ENCODE measurements around the gene CASK. TPM values are rescaled to one million over a fixed set of nuclear protein-coding genes. Genes with fewer than 3 reads are reported as not detected.

CASK gene
- polyA plus RNA-seq, 1 donor from 2014 or later, result 58.3 TPM

DNA sequence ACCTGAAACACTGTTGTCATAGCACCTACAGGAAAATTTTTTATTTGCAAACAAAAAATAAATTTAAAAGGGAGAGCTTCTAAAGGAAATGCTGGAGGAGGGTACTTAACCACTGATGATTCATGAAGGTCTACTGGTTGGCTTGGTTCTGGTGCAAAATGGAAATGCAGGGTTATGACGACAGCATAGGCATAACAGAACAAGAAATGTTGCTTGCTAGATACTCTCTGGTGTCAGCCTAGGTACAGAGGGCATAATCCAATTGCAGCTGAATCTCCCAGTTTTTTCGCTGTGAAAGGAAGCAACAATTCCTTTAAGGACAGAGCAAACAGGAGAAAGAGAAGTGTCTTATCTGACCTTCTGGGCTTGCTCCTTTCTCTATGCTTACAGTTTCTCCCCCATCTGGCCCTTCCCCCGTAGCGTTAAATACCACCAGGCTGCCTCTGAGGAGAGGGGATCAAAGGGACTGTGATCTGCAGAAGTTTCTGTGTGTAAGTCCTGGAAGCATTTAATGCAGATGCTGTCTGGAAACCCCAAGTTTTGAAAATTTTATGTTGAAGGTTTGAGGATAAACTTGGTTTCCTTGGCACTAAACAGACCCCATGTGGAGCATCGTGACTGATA, 23.7 kb upstream of the CASK start (continued):
- no peak for TF ChIP-seq MXI1 (conservative IDR thresholded peaks at IDR 0.05; ENCODE audit: poor library complexity, severe bottlenecking)
- no peak for TF ChIP-seq SMC3 (conservative IDR thresholded peaks at IDR 0.05; ENCODE audit: poor library complexity)
- no peak for TF ChIP-seq TAF1 (IDR thresholded peaks at IDR 0.05; ENCODE audit: low read depth)
- TF ChIP-seq RAD21 (conservative IDR thresholded peaks at IDR 0.05), result no peak

DNA sequence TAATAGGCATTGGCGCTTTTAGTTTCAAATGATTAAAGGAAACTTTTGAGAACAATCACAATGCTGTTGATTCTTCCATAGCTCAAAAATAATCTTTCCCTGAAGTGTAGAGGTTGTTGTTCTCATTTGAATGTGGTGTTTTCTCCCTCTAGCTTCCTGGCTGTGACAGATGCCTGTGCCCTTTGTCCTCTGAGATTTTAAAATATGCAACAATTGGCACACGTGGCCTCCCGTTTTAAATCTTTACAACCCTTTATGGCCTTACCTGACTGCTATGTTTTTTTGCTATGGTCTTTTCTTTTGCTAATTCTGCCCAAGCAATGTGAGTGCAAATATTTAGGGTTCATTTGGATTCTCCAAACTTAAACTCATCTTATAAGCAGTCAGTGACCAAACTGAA, 22.9 kb upstream of the CASK start:
- Histone ChIP-seq H3K4me2 (ENCODE audit: low read length) (no peak overlapping the region), H3K9me2 (ENCODE audit: insufficient read depth, low read length) (no peaks in the 10 kb centered on the region), H3K27ac (ENCODE audit: low read length) (no peak overlapping the region), H3K9me3 (ENCODE audit: low read length) (no peaks in the 10 kb centered on the region), H2AFZ (ENCODE audit: low read depth, low read length) (no peak overlapping the region), H3K27me3 (ENCODE audit: insufficient read depth, low read depth, low read length) (no peaks in the 10 kb centered on the region), H3K36me3 (ENCODE audit: insufficient read depth, low read length) (no peaks in the 10 kb centered on the region), H4K20me1 (ENCODE audit: insufficient read depth) (no peaks in the 10 kb centered on the region), H3K4me3 (ENCODE audit: low read length) (no peak overlapping the region), H3K9ac (ENCODE audit: low read length) (no peak overlapping the region), H3F3A (ENCODE audit: insufficient read depth, low read length, poor library complexity, severe bottlenecking) (no peaks in the 10 kb centered on the region), H3K79me2 (replicated peaks; ENCODE audit: insufficient read depth, low read length) (no peaks in the 10 kb centered on the region)
- TF ChIP-seq POLR2AphosphoS5 (IDR thresholded peaks at IDR 0.05), result no peak
- TF ChIP-seq, protein P1, sequence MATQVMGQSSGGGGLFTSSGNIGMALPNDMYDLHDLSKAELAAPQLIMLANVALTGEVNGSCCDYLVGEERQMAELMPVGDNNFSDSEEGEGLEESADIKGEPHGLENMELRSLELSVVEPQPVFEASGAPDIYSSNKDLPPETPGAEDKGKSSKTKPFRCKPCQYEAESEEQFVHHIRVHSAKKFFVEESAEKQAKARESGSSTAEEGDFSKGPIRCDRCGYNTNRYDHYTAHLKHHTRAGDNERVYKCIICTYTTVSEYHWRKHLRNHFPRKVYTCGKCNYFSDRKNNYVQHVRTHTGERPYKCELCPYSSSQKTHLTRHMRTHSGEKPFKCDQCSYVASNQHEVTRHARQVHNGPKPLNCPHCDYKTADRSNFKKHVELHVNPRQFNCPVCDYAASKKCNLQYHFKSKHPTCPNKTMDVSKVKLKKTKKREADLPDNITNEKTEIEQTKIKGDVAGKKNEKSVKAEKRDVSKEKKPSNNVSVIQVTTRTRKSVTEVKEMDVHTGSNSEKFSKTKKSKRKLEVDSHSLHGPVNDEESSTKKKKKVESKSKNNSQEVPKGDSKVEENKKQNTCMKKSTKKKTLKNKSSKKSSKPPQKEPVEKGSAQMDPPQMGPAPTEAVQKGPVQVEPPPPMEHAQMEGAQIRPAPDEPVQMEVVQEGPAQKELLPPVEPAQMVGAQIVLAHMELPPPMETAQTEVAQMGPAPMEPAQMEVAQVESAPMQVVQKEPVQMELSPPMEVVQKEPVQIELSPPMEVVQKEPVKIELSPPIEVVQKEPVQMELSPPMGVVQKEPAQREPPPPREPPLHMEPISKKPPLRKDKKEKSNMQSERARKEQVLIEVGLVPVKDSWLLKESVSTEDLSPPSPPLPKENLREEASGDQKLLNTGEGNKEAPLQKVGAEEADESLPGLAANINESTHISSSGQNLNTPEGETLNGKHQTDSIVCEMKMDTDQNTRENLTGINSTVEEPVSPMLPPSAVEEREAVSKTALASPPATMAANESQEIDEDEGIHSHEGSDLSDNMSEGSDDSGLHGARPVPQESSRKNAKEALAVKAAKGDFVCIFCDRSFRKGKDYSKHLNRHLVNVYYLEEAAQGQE (IDR thresholded peaks at IDR 0.05; ENCODE audit: borderline replicate concordance), result no peak
- TF ChIP-seq SMC3 (conservative IDR thresholded peaks at IDR 0.05; ENCODE audit: poor library complexity), result no peak
- TF ChIP-seq RAD21 (conservative IDR thresholded peaks at IDR 0.05), result no peak
- TF ChIP-seq, protein P2, sequence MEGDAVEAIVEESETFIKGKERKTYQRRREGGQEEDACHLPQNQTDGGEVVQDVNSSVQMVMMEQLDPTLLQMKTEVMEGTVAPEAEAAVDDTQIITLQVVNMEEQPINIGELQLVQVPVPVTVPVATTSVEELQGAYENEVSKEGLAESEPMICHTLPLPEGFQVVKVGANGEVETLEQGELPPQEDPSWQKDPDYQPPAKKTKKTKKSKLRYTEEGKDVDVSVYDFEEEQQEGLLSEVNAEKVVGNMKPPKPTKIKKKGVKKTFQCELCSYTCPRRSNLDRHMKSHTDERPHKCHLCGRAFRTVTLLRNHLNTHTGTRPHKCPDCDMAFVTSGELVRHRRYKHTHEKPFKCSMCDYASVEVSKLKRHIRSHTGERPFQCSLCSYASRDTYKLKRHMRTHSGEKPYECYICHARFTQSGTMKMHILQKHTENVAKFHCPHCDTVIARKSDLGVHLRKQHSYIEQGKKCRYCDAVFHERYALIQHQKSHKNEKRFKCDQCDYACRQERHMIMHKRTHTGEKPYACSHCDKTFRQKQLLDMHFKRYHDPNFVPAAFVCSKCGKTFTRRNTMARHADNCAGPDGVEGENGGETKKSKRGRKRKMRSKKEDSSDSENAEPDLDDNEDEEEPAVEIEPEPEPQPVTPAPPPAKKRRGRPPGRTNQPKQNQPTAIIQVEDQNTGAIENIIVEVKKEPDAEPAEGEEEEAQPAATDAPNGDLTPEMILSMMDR (IDR thresholded peaks at IDR 0.05; ENCODE audit: poor library complexity, severe bottlenecking), result no peak
- no peak for TF ChIP-seq EP300 (conservative IDR thresholded peaks at IDR 0.05; ENCODE audit: poor library complexity, severe bottlenecking)
- no peak for TF ChIP-seq MXI1 (conservative IDR thresholded peaks at IDR 0.05; ENCODE audit: poor library complexity, severe bottlenecking)
- no peak for TF ChIP-seq EZH2 (IDR thresholded peaks at IDR 0.05; ENCODE audit: borderline replicate concordance, insufficient read depth, low read length, poor library complexity, severe bottlenecking)
- no peak for TF ChIP-seq TAF1 (IDR thresholded peaks at IDR 0.05; ENCODE audit: low read depth)

DNA sequence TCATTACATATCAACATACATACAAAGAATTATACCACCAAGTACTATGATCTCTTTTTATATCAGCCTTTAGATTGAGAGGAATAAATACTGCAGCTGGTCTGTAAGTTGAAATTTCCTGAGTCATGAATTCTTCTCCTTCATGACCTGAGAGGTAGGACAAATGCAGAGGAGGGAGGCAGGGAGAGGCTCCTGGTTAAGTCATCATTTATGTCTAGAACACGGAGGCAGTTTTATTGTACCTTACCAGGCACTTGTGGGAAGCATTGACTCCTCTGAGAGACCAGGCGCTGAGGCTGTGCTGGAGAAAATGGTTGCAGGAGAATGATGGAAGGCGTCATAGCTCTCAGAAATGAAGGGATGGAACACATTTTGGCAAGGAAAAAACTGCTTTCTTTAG, 12.5 kb upstream of the CASK start:
- no peak overlapping the region for H3K9ac ChIP-seq (ENCODE audit: low read length)
- H3K36me3 ChIP-seq (ENCODE audit: insufficient read depth, low read length), result no peaks in the 10 kb centered on the region
- H3F3A ChIP-seq (ENCODE audit: insufficient read depth, low read length, poor library complexity, severe bottlenecking), result no peaks in the 10 kb centered on the region
- H4K20me1 ChIP-seq (ENCODE audit: insufficient read depth), result no peaks in the 10 kb centered on the region
- H3K9me2 ChIP-seq (ENCODE audit: insufficient read depth, low read length), result no peaks in the 10 kb centered on the region
- no peaks in the 10 kb centered on the region for H3K27me3 ChIP-seq (ENCODE audit: insufficient read depth, low read depth, low read length)
- H3K27ac ChIP-seq (ENCODE audit: low read length), result no peak overlapping the region
- TF ChIP-seq EP300 (conservative IDR thresholded peaks at IDR 0.05; ENCODE audit: poor library complexity, severe bottlenecking) (no peak), MXI1 (conservative IDR thresholded peaks at IDR 0.05; ENCODE audit: poor library complexity, severe bottlenecking) (no peak), TAF1 (IDR thresholded peaks at IDR 0.05; ENCODE audit: low read depth) (no peak), RAD21 (conservative IDR thresholded peaks at IDR 0.05) (no peak), EZH2 (IDR thresholded peaks at IDR 0.05; ENCODE audit: borderline replicate concordance, insufficient read depth, low read length, poor library complexity, severe bottlenecking) (no peak), POLR2AphosphoS5 (IDR thresholded peaks at IDR 0.05) (no peak)
- TF ChIP-seq, protein P2 (IDR thresholded peaks at IDR 0.05; ENCODE audit: poor library complexity, severe bottlenecking), result no peak
- TF ChIP-seq, protein P1 (IDR thresholded peaks at IDR 0.05; ENCODE audit: borderline replicate concordance), result no peak
- H3K79me2 ChIP-seq (replicated peaks; ENCODE audit: insufficient read depth, low read length), result no peaks in the 10 kb centered on the region
- no peak overlapping the region for H3K4me2 ChIP-seq (ENCODE audit: low read length)
- no peak overlapping the region for H2AFZ ChIP-seq (ENCODE audit: low read depth, low read length)
- no peaks in the 10 kb centered on the region for H3K9me3 ChIP-seq (ENCODE audit: low read length)
- no peak overlapping the region for H3K4me3 ChIP-seq (ENCODE audit: low read length)
